PC-9 (cell line): Measurements from ENCODE around the gene MYO1A. TPM values are rescaled to one million over a fixed set of nuclear protein-coding genes. Genes with fewer than 3 reads are reported as not detected.
"Not testable (repeated sequence)": the region's sequence is repeated elsewhere in the genome, so short reads cannot be mapped to it uniquely, and the experiment has no call there.

ENCODE experiments used
- BruUV-seq: library from RNA; stranded (reverse); fragments of 400-500 nt; replicated peaks from 2 replicates; lab custom pipeline; 2021; lab: Mats Ljungman, UMichigan
- CTCF ChIA-PET: fragments of 300-600 bp; sonication (Branson Sonifier 250); formaldehyde crosslinking; loops from one replicate; lab custom pipeline; 2022; ENCODE audit warnings: antibody characterized with exemption; lab: Charles Lee
- POLR2A ChIA-PET: fragments of 300-600 bp; sonication (Branson Sonifier 250); formaldehyde crosslinking; loops from one replicate; lab custom pipeline; 2022; ENCODE audit warnings: antibody characterized with exemption; ENCODE audit not compliant: unreplicated experiment; lab: Charles Lee
- DNase-seq, 2 experiments: peaks; one replicate each; pipeline versions ENCODE4 v3.0.0 to v3.0.0-alpha.2; 2015 to 2022; ENCODE audit warnings: mixed read lengths in 1 of 2
- H2AFZ ChIP-seq: fragments of 200-600 bp; sonication (generic); 2 replicates; pipeline ENCODE4 v1.8.1; 2017; ENCODE audit warnings: antibody characterized with exemption
- H3F3A ChIP-seq: fragments of 200-600 bp; sonication (generic); 2 replicates; pipeline ENCODE4 v1.8.1; 2017; ENCODE audit warnings: antibody characterized with exemption, mild to moderate bottlenecking, low read depth; ENCODE audit not compliant: insufficient read depth
- H3K27ac ChIP-seq: fragments of 200-600 bp; sonication (generic); 2 replicates; pipeline ENCODE4 v1.6.1; 2016; ENCODE audit warnings: mixed run types
- H3K27me3 ChIP-seq: fragments of 200-600 bp; sonication (generic); 2 replicates; pipeline ENCODE4 v1.6.1; 2016; ENCODE audit warnings: low read depth, mixed run types; ENCODE audit not compliant: insufficient read depth
- H3K36me3 ChIP-seq: fragments of 200-600 bp; sonication (generic); 2 replicates; pipeline ENCODE4 v1.6.1; 2016; ENCODE audit warnings: low read depth, mixed run types
- H3K4me1 ChIP-seq: fragments of 200-600 bp; sonication (generic); replicated peaks from 2 replicates; pipeline ENCODE4 v1.6.1; 2016; ENCODE audit warnings: mixed run types; ENCODE audit not compliant: insufficient read depth
- H3K4me2 ChIP-seq: fragments of 200-600 bp; sonication (generic); 2 replicates; pipeline ENCODE4 v1.6.1; 2017; ENCODE audit warnings: mixed run types
- H3K4me3 ChIP-seq: fragments of 200-600 bp; sonication (generic); 2 replicates; pipeline ENCODE4 v1.6.1; 2016; ENCODE audit warnings: mixed run types
- H3K79me2 ChIP-seq: fragments of 200-600 bp; sonication (generic); 2 replicates; pipeline ENCODE4 v1.6.1; 2017; ENCODE audit warnings: low read depth, mixed run types
- H3K9me2 ChIP-seq: fragments of 200-600 bp; sonication (generic); 2 replicates; pipeline ENCODE4 v1.8.1; 2017; ENCODE audit warnings: mild to moderate bottlenecking; ENCODE audit not compliant: insufficient read depth
- H3K9me3 ChIP-seq: fragments of 200-600 bp; sonication (generic); 2 replicates; pipeline ENCODE4 v1.8.1; 2016; ENCODE audit warnings: low read depth; ENCODE audit not compliant: insufficient read depth
- H4K20me1 ChIP-seq: fragments of 200-600 bp; sonication (generic); 2 replicates; pipeline ENCODE4 v1.8.1; 2017; ENCODE audit not compliant: insufficient read depth
- CTCF ChIP-seq: fragments of 200-600 bp; sonication (generic); conservative IDR thresholded peaks from 2 replicates; pipeline ENCODE4 v1.6.1; 2017; ENCODE audit warnings: mixed run types, antibody characterized with exemption, mild to moderate bottlenecking, moderate library complexity
- EZH2 ChIP-seq: fragments of 200-600 bp; sonication (generic); IDR thresholded peaks from 2 replicates; pipeline ENCODE4 v1.8.0; 2017; ENCODE audit warnings: antibody characterized with exemption, low read depth
- intact Hi-C: fragments of 100-400 bp; cut with micrococcal nuclease; formaldehyde crosslinking; loops from one replicate; pipeline ENCODE4 v1.10.0; 2022; ENCODE audit not compliant: unreplicated experiment
- total RNA-seq: library from RNA; stranded (reverse); gene quantifications from 2 replicates; pipeline ENCODE4 v1.2.3, GENCODE V29; 2021

Gene MYO1A
- total RNA-seq, 1 experiment from 2014 or later, result not detected

GRCh38 chr12:57078519-57079404 lies 28.8 kb upstream of the MYO1A start, which contains the start of gene NEMP1:
TSS of gene NEMP1 (minus strand) at chr12:57078791. CDS start at chr12:57078745, 46 bp downstream.
- Histone ChIP-seq H3K27me3 (no peaks in the 10 kb centered on the region), H3K36me3 (no peaks in the 10 kb centered on the region), H3K4me3 (peak within 1 kb of the TSS; percentile 90), H3F3A (no peaks in the 10 kb centered on the region), H3K9me2 (no peaks in the 10 kb centered on the region), H3K79me2 (peaks cover 18% of the 10 kb centered on the region), H3K4me2 (peak within 1 kb of the TSS; percentile 94), H3K4me1 (peaks cover 13% of the 10 kb centered on the region), H4K20me1 (no peaks in the 10 kb centered on the region), H3K9me3 (no peaks in the 10 kb centered on the region), H2AFZ (peak within 1 kb of the TSS; percentile 95), H3K27ac (peak within 1 kb of the TSS; percentile 59)
- ChIA-PET POLR2A (interaction anchor here (0.6 to 1.2 kb wide), 7 partner anchors 9 to 745 kb away, joined by 3 to 16 read pairs (median 4); partner anchors contain the start of genes NAB2, PAN2 and ZBTB39), CTCF (interaction anchor here (0.6 to 2.6 kb wide), 9 partner anchors 10 to 1152 kb away, joined by 3 to 23 read pairs (median 4); partner anchors contain the start of genes SHMT2 and STAT6)
- peak; percentile 96 to 100 for DNase-seq
- intact Hi-C loops, result loop anchor here (1.0 to 2.0 kb wide), 2 partner anchors 9 to 34 kb away; no protein-coding TSS in a partner anchor
- no TSS peak for BruUV-seq
- TF ChIP-seq CTCF, result no peak
- TF ChIP-seq EZH2, result no peak

- H3K27ac ChIP-seq, H3K9me2 ChIP-seq, H3K4me2 ChIP-seq, intact Hi-C loops, H3K36me3 ChIP-seq, H3K9me3 ChIP-seq, H3K4me3 ChIP-seq, H3K4me1 ChIP-seq, H4K20me1 ChIP-seq, H2AFZ ChIP-seq, H3K27me3 ChIP-seq, DNase-seq, BruUV-seq: not testable (repeated sequence)
- Histone ChIP-seq H3K79me2 (peaks cover 18% of the 10 kb centered on the region), H3F3A (0 out of 2 replicates have a peak, but pooled peaks cover 10% of the 10 kb centered on the region)
- POLR2A ChIA-PET, result interaction anchor here (0.6 kb wide), 1 partner anchor 24 kb away, joined by 20 read pairs; no protein-coding TSS in a partner anchor
- CTCF ChIA-PET, result interaction anchor here (0.5 to 0.9 kb wide), 5 partner anchors 38 to 501 kb away, joined by 3 to 6 read pairs (median 4); no protein-coding TSS in a partner anchor
These were observed 23.9 kb upstream of the MYO1A start for GRCh38 chr12:57073566-57074450.

- no peak for DNase-seq
- Histone ChIP-seq H3K36me3 (peaks cover 5% of the 10 kb centered on the region; the same call in 1 of the 2 replicates), H3K79me2 (peaks cover 11% of the 10 kb centered on the region), H3K4me2 (no peak overlapping the region), H3K9me3 (no peaks in the 10 kb centered on the region), H2AFZ (no peak overlapping the region), H3K27ac (no peak overlapping the region), H3F3A (0 out of 2 replicates have a peak, but pooled peaks cover 10% of the 10 kb centered on the region), H4K20me1 (no peaks in the 10 kb centered on the region), H3K9me2 (no peaks in the 10 kb centered on the region), H3K27me3 (no peaks in the 10 kb centered on the region), H3K4me1 (peaks cover 5% of the 10 kb centered on the region), H3K4me3 (no peak overlapping the region)
- no peak for TF ChIP-seq CTCF
- no peak for TF ChIP-seq EZH2
- no TSS peak for BruUV-seq
- CTCF ChIA-PET, result interaction anchor here (0.6 to 0.9 kb wide), 2 partner anchors 10 to 39 kb away, joined by 3 read pairs; no protein-coding TSS in a partner anchor
- intact Hi-C loops, result no loop called here
- POLR2A ChIA-PET, result no interaction called here
These were observed 22.7 kb upstream of the MYO1A start for GRCh38 chr12:57072661-57073060.
